HG03571 (cell line): Measurements from ENCODE around the gene SHOC2.

Experiments used
- ATAC-seq: cut with Tn5 transposase; IDR thresholded peaks from one replicate; pipeline ENCODE4 v1.9.1; 2021; ENCODE audit not compliant: unreplicated experiment

The SHOC2 gene

GRCh38 chr10:111039522-111039921, 120.1 kb downstream of the SHOC2 start:
- no peak for ATAC-seq

- ATAC-seq: no peak
Observed at GRCh38 chr10:111057006-111057405, 137.6 kb downstream of the SHOC2 start.
